ENCODE measurements around the gene CRAT.

CRAT gene

GRCh38 chr9:129108805-129109536 lies 1.6 kb downstream of the CRAT start:
- no peak for DNase-seq

- no peak for DNase-seq
These were observed 2.3 kb downstream of the CRAT start for GRCh38 chr9:129108083-129108804.

GRCh38 chr9:129107651-129108050 lies 2.9 kb downstream of the CRAT start:
- DNase-seq: no peak

GRCh38 chr9:129105857-129106694 lies 4.5 kb downstream of the CRAT start:
- no peak for DNase-seq

- DNase-seq: no peak
These were observed 6.5 kb downstream of the CRAT start for GRCh38 chr9:129104051-129104450.

- no peak for DNase-seq
These were observed 7.0 kb downstream of the CRAT start for GRCh38 chr9:129103595-129103965.

GRCh38 chr9:129102791-129103594 lies 7.6 kb downstream of the CRAT start:
- peak; percentile 55 for DNase-seq

- DNase-seq: no peak
These were observed 8.5 kb downstream of the CRAT start for GRCh38 chr9:129102095-129102525.

- no peak for DNase-seq
These were observed 9.3 kb downstream of the CRAT start for GRCh38 chr9:129101279-129101678.

- DNase-seq: no peak
These were observed 10.0 kb downstream of the CRAT start for GRCh38 chr9:129100383-129101169.

- DNase-seq: no peak
These were observed 12.3 kb downstream of the CRAT start for GRCh38 chr9:129098328-129098727.

- no peak for DNase-seq
These were observed 12.8 kb downstream of the CRAT start for GRCh38 chr9:129097671-129098306.

GRCh38 chr9:129095908-129096307 lies 14.7 kb downstream of the CRAT start:
- no peak for DNase-seq

GRCh38 chr9:129095170-129095667 lies 15.4 kb downstream of the CRAT start:
- DNase-seq: no peak

- no peak for DNase-seq
These were observed 16.0 kb downstream of the CRAT start for GRCh38 chr9:129094387-129095169.

- no peak for DNase-seq
These were observed 16.8 kb downstream of the CRAT start for GRCh38 chr9:129093602-129094386.

- DNase-seq: no peak
These were observed 21.3 kb downstream of the CRAT start for GRCh38 chr9:129089246-129089645.

GRCh38 chr9:129084087-129084486 lies 26.5 kb downstream of the CRAT start:
- no peak for DNase-seq

- no peak for DNase-seq
These were observed 29.1 kb downstream of the CRAT start for GRCh38 chr9:129081388-129081904.

All from NCI-H510A treated with DMSO at 0.1 percent for 48 hours (cell line).